Mammary epithelial cell (primary cell): ENCODE data around the gene FAXC.

Experiments
- CTCF ChIP-seq, 2 donors: IDR thresholded peaks in 1 of 2; conservative IDR thresholded peaks in 1 of 2; 2 replicates each; pipeline ENCODE4 v1.5.1; 2011 to 2012; ENCODE audit warnings: inconsistent platforms in 2 of 2, low read length in 2 of 2, mild to moderate bottlenecking in 2 of 2, control low read depth in 1 of 2, low read depth in 1 of 2; ENCODE audit not compliant: insufficient read depth in 1 of 2; ENCODE audit errors: extremely low read depth in 1 of 2
- EZH2 ChIP-seq: IDR thresholded peaks from 2 replicates; pipeline ENCODE4 v1.6.1; 2012; ENCODE audit warnings: low read length, inconsistent platforms, borderline replicate concordance

GRCh38 chr6:99288668-99289067, 60.8 kb downstream of the FAXC start:
- TF ChIP-seq CTCF (conservative IDR thresholded peaks at IDR 0.05 in 1 of 2, IDR thresholded peaks at IDR 0.05 in 1 of 2; ENCODE audit: extremely low read depth in 1 of 2, insufficient read depth in 1 of 2, low read depth in 1 of 2, low read length in 2 of 2) (no peak), EZH2 (no peak)
